ENCODE measurements around the gene KRT6A.
"Not testable (repeated sequence)": the region's sequence is repeated elsewhere in the genome, so short reads cannot be mapped to it uniquely, and the experiment has no call there.

The KRT6A gene

GRCh38 chr12:52469853-52470252 lies 23.2 kb downstream of the KRT6A start:
- DNase-seq (ENCODE audit: low spot score): no peak
- no peak for FAIRE-seq

DNA sequence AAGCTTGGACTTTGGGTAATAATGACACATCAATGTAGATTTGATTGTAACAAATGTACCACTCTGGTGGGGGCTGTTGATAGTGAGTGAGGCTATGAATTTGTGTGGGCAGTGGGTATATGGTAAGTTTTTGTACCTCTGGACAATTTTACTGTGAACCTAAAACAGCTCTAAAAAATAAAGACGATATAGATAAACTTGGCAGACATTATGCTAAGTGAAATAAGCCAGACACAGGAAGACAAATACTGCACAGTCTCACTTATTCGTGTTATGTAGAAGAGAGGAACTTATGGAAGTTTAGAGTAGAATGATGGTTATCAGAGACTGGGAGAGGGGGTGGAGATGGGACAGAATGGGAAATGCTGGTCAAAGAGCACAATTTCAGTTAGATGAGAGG lies 28.2 kb downstream of the KRT6A start:
- DNase-seq (ENCODE audit: low spot score): no peak
- FAIRE-seq: no peak

GRCh38 chr12:52461693-52462092 lies 31.4 kb downstream of the KRT6A start:
- DNase-seq (ENCODE audit: low spot score) (no peak), FAIRE-seq (no peak)

DNA sequence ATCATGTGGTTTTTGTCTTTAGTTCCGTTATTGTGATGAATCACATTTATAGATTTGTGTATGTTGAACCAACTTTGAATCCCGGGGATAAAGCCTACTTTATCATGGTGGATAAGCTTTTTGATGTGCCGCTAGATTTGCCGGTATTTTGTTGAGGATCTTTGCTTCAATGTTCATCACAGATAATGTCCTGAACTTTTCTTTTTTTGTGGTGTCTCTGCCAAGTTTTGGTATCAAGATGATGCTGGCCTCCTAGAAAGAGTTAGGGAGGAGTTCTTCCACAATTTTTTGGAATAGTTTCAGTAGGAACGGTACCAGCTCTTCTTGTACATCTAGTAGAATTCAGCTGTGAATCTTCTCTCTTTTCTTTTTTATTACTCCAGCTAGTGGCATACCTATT lies 34.2 kb downstream of the KRT6A start:
- DNase-seq (ENCODE audit: low spot score) (no peak), FAIRE-seq (no peak)

- no peak for DNase-seq (ENCODE audit: low spot score)
- no peak for FAIRE-seq
Measured at GRCh38 chr12:52455821-52456220, 37.2 kb downstream of the KRT6A start.

DNA sequence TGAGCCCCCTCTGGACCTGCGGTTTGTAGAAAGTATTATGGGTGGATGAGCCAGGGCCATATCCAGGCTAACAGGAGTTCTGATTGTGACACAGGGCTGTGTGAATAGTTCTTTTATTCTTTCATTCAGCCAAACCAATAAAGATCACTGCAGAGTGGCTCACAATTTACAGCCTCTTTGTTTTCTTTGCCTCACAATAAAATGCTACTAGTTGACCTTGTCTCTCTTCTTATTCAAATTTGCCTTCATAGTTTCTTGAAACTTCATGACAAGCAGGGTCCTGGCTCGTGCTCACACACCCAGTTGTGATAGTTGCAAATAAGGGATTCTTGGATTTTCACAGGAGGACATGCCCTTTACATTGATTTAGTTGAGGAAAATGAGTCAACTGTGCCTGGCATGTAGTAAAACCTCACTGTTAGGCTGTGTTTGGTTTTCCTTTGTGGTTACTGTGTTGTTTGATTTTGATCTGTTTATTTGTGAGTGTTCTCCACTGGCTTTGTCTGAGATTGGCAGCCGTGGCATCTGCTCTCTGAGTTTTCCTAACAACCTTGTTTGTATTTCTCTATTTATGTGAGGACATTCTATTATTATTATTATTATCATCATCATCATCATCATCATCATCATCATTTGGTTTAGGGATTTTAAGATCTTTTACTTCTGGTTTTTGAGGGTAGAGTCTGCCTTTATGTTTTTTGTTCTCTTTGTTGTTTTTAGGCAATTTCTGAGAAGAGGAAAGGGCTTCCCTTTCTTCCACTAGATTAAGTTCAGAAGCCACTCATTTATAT lies 38.5 kb downstream of the KRT6A start:
- FAIRE-seq (no peak), DNase-seq (ENCODE audit: low spot score) (no peak)

GRCh38 chr12:52452101-52452500 lies 41.0 kb downstream of the KRT6A start, which contains the start of gene KRT6B:
Gene KRT6B (minus strand): TSS chr12:52452146. CDS start chr12:52452078, 68 bp downstream.
- DNase-seq (ENCODE audit: low spot score): no peak
- no peak for FAIRE-seq

- no peak for DNase-seq (ENCODE audit: low spot score)
- no peak for FAIRE-seq
Measured at GRCh38 chr12:52448228-52448627, 44.8 kb downstream of the KRT6A start.

DNA sequence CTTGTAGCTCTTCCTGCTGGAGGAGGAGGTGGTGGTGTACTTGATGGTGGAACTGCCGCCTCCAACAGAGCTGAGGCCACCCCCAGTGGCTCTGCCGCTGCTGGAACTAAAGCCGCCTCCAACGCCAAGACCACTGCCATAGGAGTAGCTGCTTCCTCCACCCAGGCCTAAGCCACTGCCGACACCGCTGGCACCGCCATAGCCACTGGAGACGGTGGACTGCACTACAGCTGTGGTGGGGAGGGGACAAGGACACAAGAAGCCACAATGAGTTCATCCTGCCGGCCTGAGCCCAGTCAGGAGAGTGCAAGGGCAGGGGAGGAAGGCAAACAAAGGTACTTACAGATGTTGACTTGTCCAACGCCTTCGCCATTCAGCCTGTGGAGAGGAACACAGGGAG lies 45.9 kb downstream of the KRT6A start:
- not testable (repeated sequence) for FAIRE-seq; DNase-seq (ENCODE audit: low spot score)

- no peak for DNase-seq (ENCODE audit: low spot score)
Measured at GRCh38 chr12:52446367-52447045, 46.6 kb downstream of the KRT6A start.

GRCh38 chr12:52445876-52446275 lies 47.2 kb downstream of the KRT6A start:
- FAIRE-seq: no peak
- DNase-seq (ENCODE audit: low spot score): no peak

More at GRCh38 chr12:52446367-52447045, 46.6 kb downstream of the KRT6A start:
- FAIRE-seq: no peak

DNA sequence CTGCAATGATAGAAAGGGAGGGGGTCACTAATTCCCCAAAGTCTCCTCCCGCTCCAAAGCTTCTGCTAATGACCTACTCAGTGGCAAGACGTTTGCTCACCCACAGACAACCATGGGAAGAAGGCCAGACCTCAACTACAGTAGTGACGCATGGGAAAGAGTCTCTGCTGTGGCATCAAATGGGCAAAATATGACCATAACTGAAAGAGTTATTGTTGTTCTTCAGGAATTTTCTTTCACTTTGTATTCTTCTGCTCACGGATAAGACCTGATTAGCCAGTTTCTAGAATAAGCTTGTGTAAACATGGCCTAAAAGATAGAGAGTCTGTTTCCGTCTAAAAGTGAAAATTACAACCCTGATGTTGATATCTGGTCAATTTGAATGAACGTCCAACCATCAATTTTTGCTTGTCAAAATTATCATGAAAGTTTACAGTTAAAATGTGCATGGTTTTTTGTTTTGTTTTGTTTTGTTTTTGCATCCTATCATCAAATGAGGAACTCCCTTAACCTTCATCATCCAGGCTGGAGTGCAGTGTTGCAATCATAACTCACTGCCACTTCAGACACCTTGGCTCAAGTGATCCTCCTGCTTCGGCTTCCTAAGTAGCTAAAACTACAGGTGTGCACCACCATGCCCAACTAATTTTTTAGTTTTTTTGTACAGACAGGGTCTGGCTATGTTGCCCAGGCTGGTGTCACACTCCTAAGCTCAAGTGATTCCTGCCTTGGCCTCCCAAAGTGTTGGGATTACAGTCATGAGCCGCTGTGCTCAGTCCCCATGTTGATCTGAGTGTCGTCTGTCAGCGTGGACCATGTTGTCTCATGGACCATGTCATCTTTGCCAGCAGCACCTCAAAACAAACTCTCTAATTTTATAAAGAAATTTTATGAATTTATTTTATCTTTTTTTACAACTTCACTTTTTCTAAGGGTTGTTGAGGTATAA lies 48.1 kb downstream of the KRT6A start:
- no peak for FAIRE-seq
- DNase-seq (ENCODE audit: low spot score): no peak

- FAIRE-seq: no peak
- DNase-seq (ENCODE audit: low spot score): no peak
Measured at GRCh38 chr12:52443966-52444365, 49.1 kb downstream of the KRT6A start.

GRCh38 chr12:52442600-52443061 lies 50.4 kb downstream of the KRT6A start:
- FAIRE-seq: peak; percentile 94
- peak; percentile 99 for DNase-seq (ENCODE audit: low spot score)

DNA sequence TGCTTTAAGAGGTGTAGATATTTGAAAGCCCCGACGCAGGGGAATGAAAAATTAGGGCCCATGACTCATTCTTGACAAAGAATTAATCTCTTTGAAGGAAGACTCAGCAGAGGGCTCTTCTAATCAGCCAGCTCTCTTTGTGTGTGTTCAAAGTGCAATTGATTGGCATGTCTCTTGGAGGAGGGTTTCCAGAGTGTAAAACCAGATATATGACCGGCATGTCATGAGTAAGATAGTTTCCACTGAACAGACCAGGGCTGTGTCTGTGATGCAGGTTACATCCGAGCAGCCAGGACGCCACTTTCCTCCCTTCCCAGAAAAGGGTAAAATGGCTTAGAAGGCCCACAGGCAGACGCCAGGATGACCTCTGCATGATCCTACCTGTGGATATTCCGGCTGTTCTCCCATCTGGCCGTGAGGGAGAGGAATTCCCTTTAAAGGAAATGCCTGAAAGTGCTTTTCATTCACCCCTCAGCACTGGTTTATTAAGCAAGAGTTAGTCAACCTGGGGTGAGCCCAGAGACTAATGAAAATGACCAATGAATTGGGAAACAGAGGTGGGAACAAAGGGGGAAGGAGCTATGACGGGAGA lies 51.6 kb downstream of the KRT6A start:
- DNase-seq (ENCODE audit: low spot score) (no peak), FAIRE-seq (peak; percentile 73)

GRCh38 chr12:52440821-52441319 lies 52.2 kb downstream of the KRT6A start:
- no peak for FAIRE-seq
- peak; percentile 93 for DNase-seq (ENCODE audit: low spot score)

DNA sequence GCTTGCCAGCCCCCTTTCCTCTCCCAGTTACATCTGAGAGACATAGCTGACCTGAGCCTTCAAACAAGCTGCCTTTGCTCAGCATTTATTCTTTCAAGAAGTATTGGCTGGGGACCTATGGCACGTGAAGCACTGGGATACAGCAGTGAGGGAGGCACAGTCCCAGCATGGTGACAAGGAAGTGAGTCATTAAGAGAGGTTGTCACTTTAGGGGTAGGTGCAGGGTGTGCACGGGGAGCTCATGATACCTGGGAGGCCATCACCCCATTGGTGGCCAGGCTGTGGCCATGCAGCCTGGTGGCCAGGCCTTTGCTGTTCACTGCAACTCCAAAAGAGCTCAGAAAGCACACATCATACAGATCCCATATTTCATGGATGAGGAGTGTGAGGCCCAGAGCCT lies 53.2 kb downstream of the KRT6A start:
- DNase-seq (ENCODE audit: low spot score): peak; percentile 31
- no peak for FAIRE-seq

GRCh38 chr12:52439420-52439819 lies 53.6 kb downstream of the KRT6A start:
- FAIRE-seq (no peak), DNase-seq (ENCODE audit: low spot score) (no peak)

GRCh38 chr12:52438305-52439301 lies 54.5 kb downstream of the KRT6A start:
- FAIRE-seq: no peak
- DNase-seq (ENCODE audit: low spot score): no peak

DNA sequence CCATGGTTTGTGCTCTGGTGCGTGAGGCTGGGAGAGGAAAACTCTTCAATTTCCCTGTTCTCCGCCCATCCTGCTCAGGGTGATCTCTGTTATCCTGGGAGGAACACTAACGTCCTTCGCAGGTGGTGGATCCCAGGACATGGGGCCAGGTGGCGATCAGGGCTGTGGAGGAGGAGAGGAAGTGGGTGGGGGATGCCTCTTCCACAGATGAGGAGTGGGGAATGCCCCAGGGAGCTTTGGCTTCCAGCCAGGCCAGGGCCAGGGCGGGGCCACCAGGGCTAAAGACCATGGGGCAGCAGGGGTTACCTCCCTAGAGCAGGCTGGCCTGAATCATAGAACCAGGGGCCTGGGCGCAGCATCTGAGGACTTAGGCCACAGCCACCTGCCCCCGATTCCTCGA lies 55.5 kb downstream of the KRT6A start:
- DNase-seq (ENCODE audit: low spot score) (no peak), FAIRE-seq (no peak)
